Measurements from ENCODE around the gene TRPM5. TPM values are rescaled to one million over a fixed set of nuclear protein-coding genes. Genes with fewer than 3 reads are reported as not detected.

TRPM5 gene
- total RNA-seq = not detected in 2 replicates

DNA sequence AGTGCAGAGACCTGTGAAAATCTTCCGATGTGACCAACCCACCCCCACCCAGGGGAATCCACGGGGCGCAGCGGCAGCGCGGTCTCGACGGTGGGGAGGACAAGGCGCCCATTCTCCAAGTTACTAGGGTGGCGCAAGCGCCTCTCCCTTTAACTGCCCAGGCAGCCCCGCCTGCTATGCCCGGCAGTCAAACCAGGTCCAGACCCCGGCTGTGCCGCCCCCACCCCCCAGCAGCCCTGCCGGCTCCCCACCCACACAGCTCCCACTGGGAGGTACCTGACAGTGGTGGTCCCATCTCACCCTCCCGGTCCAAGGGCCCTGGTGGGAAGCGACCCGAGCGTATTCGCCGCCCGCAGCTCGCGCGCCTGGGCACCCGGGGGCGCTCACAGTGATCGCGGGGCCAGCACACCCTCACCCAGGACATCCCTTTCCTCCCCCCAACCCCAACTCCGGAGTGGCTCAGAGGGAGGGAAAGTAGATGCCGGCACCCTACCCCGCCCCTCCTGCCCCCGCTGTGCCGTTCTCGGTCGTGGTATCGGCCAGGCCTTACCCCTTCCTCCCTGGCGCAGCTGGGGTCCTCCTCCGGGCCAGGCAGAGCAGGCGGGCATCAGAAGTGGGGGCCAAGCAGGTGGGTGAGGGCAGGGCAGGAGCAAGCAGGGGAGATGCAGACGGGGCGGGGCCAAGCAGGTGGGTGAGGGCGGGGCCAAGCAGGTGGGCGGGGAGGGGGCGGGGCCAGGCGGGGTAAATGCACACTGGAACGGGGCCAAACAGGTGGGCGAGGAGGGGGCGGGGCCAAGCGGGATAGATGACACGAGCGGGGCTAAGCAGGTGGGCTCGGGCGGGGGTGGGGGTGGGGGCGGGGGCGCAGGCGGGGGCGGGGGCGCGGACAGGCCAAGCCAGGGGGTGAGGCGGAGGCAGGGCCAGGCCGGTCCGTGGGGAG lies at the start of gene TRPM5:
TRPM5 (minus strand) TSS at position 634 of the 940 bp plus-strand sequence. CDS start 21,478 bp downstream, outside the sequence.

GRCh38 chr11:2444821-2445745 lies 769 bp upstream of the TRPM5 start, which contains the start of gene KCNQ1:
TSS of gene KCNQ1 (plus strand) at chr11:2445008. CDS start at chr11:2445099, 91 bp downstream.

DNA sequence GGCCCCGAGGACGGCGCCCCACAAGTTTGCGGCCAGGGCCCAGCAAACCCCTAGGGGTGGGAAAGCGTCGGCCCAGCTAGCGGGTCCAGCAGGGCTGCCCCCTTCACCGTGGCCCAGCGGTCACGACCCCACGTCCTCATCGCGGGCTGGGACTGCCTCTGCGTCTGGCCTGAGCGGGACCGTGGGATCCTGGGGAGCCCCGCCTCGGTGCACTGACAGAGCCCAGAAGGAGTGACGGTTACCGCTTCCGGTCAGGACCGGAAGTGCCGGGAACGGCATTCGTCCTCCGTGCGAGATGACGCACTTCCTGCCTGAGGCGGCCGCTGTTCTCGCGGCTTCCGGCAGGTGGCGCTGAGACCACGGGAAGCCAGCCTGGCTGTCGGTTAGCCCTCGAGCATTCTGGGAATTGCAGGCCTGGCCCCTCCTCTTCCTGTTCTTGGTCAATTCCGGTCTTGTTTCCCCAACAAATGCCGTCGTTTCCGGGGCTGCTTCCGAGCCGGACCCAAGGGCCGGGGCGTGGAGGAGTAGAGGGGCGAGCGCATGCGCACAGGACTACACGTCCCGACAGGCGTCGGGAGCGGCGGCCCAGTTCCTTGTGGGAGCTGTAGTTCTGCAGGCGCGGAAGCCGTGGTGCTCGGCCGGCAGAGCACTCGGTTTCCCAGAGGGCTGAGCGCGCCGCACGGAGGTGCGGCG lies 44.1 kb downstream of the TRPM5 start, which contains the start of gene TSSC4:
TSSC4 (plus strand) TSS at position 682 of the 693 bp plus-strand sequence. CDS start 1,884 bp downstream, outside the sequence.

Other genes starting within 250 kb of the TRPM5 start
- gene ASCL2, start 173.9 kb downstream of the TRPM5 start, total RNA-seq = not detected in 2 replicates
- gene C11orf21, start 142.6 kb downstream of the TRPM5 start, total RNA-seq = not detected in 2 replicates
- gene TSPAN32, start 142.5 kb downstream of the TRPM5 start, total RNA-seq = under 0.01 TPM in 2 replicates
- gene CD81, start 67.2 kb downstream of the TRPM5 start, total RNA-seq = 170 and 238 TPM in 2 replicates
- gene TSSC4, start 43.8 kb downstream of the TRPM5 start, total RNA-seq = 54.8 and 56.4 TPM in 2 replicates
- not detected in 2 replicates for gene KCNQ1, start 494 bp upstream of the TRPM5 start, total RNA-seq